K562 (cell line): ENCODE results near the gene SYNE1. TPM values are rescaled to one million over a fixed set of nuclear protein-coding genes. Genes with fewer than 3 reads are reported as not detected.
A peak's percentile ranks its signal among the peaks of the same experiment; 100 is the strongest.

Experiments
- ATAC-seq: fragments of 200-7000 bp; cut with Tn5 transposase; 3 replicates; pipeline ENCODE4 v1.9.1; 2020; ENCODE audit warnings: moderate library complexity
- BruUV-seq: library from RNA; stranded (reverse); fragments of 400-500 nt; replicated peaks from 2 replicates; lab custom pipeline; 2021; lab: Mats Ljungman, UMichigan
- CTCF ChIA-PET: fragments of 300-600 bp; formaldehyde crosslinking; extraction: SDS; loops from one replicate; lab custom pipeline; 2021; ENCODE audit warnings: low intra/inter-chr PET ratio; lab: Yijun Ruan, JAX
- POLR2A ChIA-PET: fragments of 300-600, 350-650 bp; sonication (Branson Sonifier 250); formaldehyde crosslinking; extraction: SDS; loops from one replicate; lab custom pipeline; 2021; ENCODE audit warnings: antibody characterized with exemption, inconsistent platforms; lab: Yijun Ruan, JAX
- DNase-seq, 4 experiments: peaks; one replicate each; pipeline versions ENCODE4 v3.0.0 to v3.0.0-alpha.2; 2011 to 2018; ENCODE audit warnings: low spot score in 3 of 4, mixed read lengths in 3 of 4; ENCODE audit errors: extremely low read depth in 1 of 4
- FAIRE-seq: peaks from 2 replicates; lab custom pipeline; 2011; peaks lifted over from hg19 to GRCh38; lab: Jason Lieb, UNC
- H2AFZ ChIP-seq: 2 replicates; pipeline ENCODE4 v1.6.0; 2011; ENCODE audit warnings: low read depth, low read length, control low read depth, inconsistent platforms
- H3K27ac ChIP-seq: fragments of 200-600 bp; 3 replicates; pipeline ENCODE4 v1.8.0; 2011; ENCODE audit warnings: low read depth, mild to moderate bottlenecking, control low read depth, inconsistent platforms, low read length, moderate library complexity, mixed read lengths; ENCODE audit errors: extremely low read depth
- H3K27me3 ChIP-seq, 2 experiments: fragments of 300-600 bp in 1 of 2; 2 replicates in 1 of 2; 3 replicates in 1 of 2; pipeline versions ENCODE4 v1.6.0 to v1.8.0; 2011; ENCODE audit warnings: inconsistent platforms in 2 of 2, low read length in 2 of 2, mild to moderate bottlenecking in 1 of 2, mixed read lengths in 1 of 2, moderate library complexity in 1 of 2; ENCODE audit not compliant: control insufficient read depth in 2 of 2, insufficient read depth in 2 of 2
- H3K36me3 ChIP-seq: fragments of 300-600 bp; 3 replicates; pipeline ENCODE4 v1.8.0; 2011; ENCODE audit warnings: mild to moderate bottlenecking, low read length, inconsistent platforms; ENCODE audit not compliant: control insufficient read depth, insufficient read depth
- H3K4me1 ChIP-seq, 2 experiments: fragments of 200-600 bp in 1 of 2; replicated peaks in 1 of 2; 2 replicates in 1 of 2; 3 replicates in 1 of 2; pipeline versions ENCODE4 v1.5.1 to v1.8.0; 2011; ENCODE audit warnings: inconsistent platforms in 2 of 2, low read length in 2 of 2, mild to moderate bottlenecking in 1 of 2, mixed read lengths in 1 of 2, moderate library complexity in 1 of 2; ENCODE audit not compliant: control insufficient read depth in 2 of 2, insufficient read depth in 2 of 2
- H3K4me2 ChIP-seq: 2 replicates; pipeline ENCODE4 v1.6.1; 2011; ENCODE audit warnings: low read length, control low read depth, inconsistent platforms, mixed read lengths; ENCODE audit not compliant: insufficient read depth
- H3K4me3 ChIP-seq: fragments of 200-600 bp; sonication (generic), shearing (Covaris generic); 2 replicates; pipeline ENCODE4 v1.5.1; 2016; ENCODE audit warnings: control low read depth, inconsistent platforms
- H3K79me2 ChIP-seq: fragments of 200-600 bp; 3 replicates; pipeline ENCODE4 v1.8.0; 2011; ENCODE audit warnings: low read length, inconsistent platforms; ENCODE audit not compliant: control insufficient read depth, insufficient read depth
- H3K9ac ChIP-seq, 2 experiments: 2 replicates each; pipeline versions ENCODE4 v1.6.0 to v1.6.1; 2011; ENCODE audit warnings: low read depth in 2 of 2, low read length in 2 of 2, control low read depth in 1 of 2, inconsistent platforms in 1 of 2, mild to moderate bottlenecking in 1 of 2, mixed read lengths in 1 of 2; ENCODE audit not compliant: insufficient read depth in 1 of 2
- H3K9me1 ChIP-seq: one replicate; pipeline ENCODE4 v1.6.0; 2011; ENCODE audit warnings: inconsistent platforms, mild to moderate bottlenecking, low read length, moderate library complexity; ENCODE audit not compliant: control insufficient read depth, insufficient read depth
- H3K9me3 ChIP-seq: replicated peaks from 2 replicates; pipeline ENCODE4 v1.5.1; 2011; ENCODE audit warnings: low read depth, low read length, inconsistent platforms; ENCODE audit not compliant: control insufficient read depth, insufficient read depth
- H4K20me1 ChIP-seq: replicated peaks from 2 replicates; pipeline ENCODE4 v1.6.1; 2011; ENCODE audit warnings: low read length, inconsistent platforms, mixed read lengths; ENCODE audit not compliant: control insufficient read depth, insufficient read depth
- CBFA2T3 ChIP-seq: fragments of 450-650 bp; IDR thresholded peaks from 2 replicates; pipeline ENCODE4 v1.6.1; 2017
- CC2D1A ChIP-seq: fragments of 450-650 bp; IDR thresholded peaks from 2 replicates; pipeline ENCODE4 v1.6.1; 2017; ENCODE audit warnings: mild to moderate bottlenecking
- ETV5 ChIP-seq: sonication (generic); formaldehyde crosslinking; IDR thresholded peaks from 2 replicates; pipeline ENCODE4 v1.4.0; 2020; ENCODE audit warnings: low read depth, mild to moderate bottlenecking, missing genetic modification reagents
- RCOR1 ChIP-seq, 2 experiments: IDR thresholded peaks; 2 replicates each; pipeline ENCODE4 v1.6.1; 2012; ENCODE audit warnings: low read depth in 2 of 2, low read length in 2 of 2, borderline replicate concordance in 1 of 2, improper control_type of control experiment in 1 of 2
- THRAP3 ChIP-seq: fragments of 450-650 bp; IDR thresholded peaks from 2 replicates; pipeline ENCODE4 v1.6.1; 2016; ENCODE audit warnings: mild to moderate bottlenecking, inconsistent platforms, borderline replicate concordance
- USF2 ChIP-seq: sonication (generic); formaldehyde crosslinking; IDR thresholded peaks from 2 replicates; pipeline ENCODE4 v1.5.0; 2020; ENCODE audit warnings: missing genetic modification reagents
- VEZF1 ChIP-seq: fragments of 200-800 bp; sonication (Bioruptor generic); IDR thresholded peaks from 2 replicates; pipeline ENCODE4 v1.6.1; 2017; ENCODE audit warnings: missing genetic modification characterization, missing compliant biosample characterization
- ZFP30 ChIP-seq: fragments of 250-450 bp; sonication (Bioruptor Pico); IDR thresholded peaks from 2 replicates; pipeline ENCODE4 v1.8.0; 2022; ENCODE audit warnings: moderate library complexity, mild to moderate bottlenecking, inconsistent platforms, borderline replicate concordance
- ZNF263 ChIP-seq: sonication (generic); formaldehyde crosslinking; IDR thresholded peaks from 2 replicates; pipeline ENCODE4 v1.8.0; 2022; ENCODE audit warnings: mild to moderate bottlenecking, missing genetic modification reagents, borderline replicate concordance
- WGBS: fragments of 100-300 bp; shearing (Covaris generic); methylation state at CpG from one replicate; pipeline ENCODE4 v1.1.6; 2016; ENCODE audit warnings: low coverage, mixed read lengths; ENCODE audit not compliant: insufficient coverage; ENCODE audit errors: missing lambda C conversion rate; 5-methylcytosine and 5-hydroxymethylcytosine counted together
- in situ Hi-C: fragments of 300-500 bp; cut with MboI; formaldehyde crosslinking; loops from 4 replicates; pipeline ENCODE4 v1.15.0; 2018; ENCODE audit warnings: inconsistent platforms, mixed read lengths
- intact Hi-C: fragments of 100-400 bp; cut with micrococcal nuclease; formaldehyde crosslinking; loops from 2 replicates; pipeline ENCODE4 v1.14.2; 2022
- polyA plus RNA-seq, 8 experiments: library from polyadenylated mRNA; depleted of rRNA in 4 of 8; stranded (reverse) in 5 of 8; unstranded in 3 of 8; fragments of >200 nt; fragmentation: Nextera tagmentation in 2 of 8; fragmentation: Illumina TruSeq in 1 of 8; extraction: Ambion mirVana in 2 of 8; extraction: Trizol in 1 of 8; gene quantifications; 2 replicates each; pipeline versions ENCODE4 v1.2.1 to v1.2.3, GENCODE V29; 2011 to 2014; ENCODE audit warnings: inconsistent platforms in 1 of 8, missing spikeins in 1 of 8
- total RNA-seq, 7 experiments: library from RNA; depleted of rRNA in 6 of 7; stranded (reverse); fragments of >200 nt in 6 of 7; fragmentation: Illumina TruSeq in 2 of 7; extraction: Trizol in 2 of 7; gene quantifications; 2 replicates each; pipeline versions ENCODE4 v1.2.1 to v1.2.3, GENCODE V29; 2011 to 2021; ENCODE audit warnings: low replicate concordance in 1 of 7

Gene SYNE1
- total and polyA plus RNA-seq, 9 of the 15 experiments (the other 6 are each of a cell fraction or from before 2014, with no cell fraction given), result under 0.01 to 0.42 (median 0.08) TPM; not detected in 1

DNA sequence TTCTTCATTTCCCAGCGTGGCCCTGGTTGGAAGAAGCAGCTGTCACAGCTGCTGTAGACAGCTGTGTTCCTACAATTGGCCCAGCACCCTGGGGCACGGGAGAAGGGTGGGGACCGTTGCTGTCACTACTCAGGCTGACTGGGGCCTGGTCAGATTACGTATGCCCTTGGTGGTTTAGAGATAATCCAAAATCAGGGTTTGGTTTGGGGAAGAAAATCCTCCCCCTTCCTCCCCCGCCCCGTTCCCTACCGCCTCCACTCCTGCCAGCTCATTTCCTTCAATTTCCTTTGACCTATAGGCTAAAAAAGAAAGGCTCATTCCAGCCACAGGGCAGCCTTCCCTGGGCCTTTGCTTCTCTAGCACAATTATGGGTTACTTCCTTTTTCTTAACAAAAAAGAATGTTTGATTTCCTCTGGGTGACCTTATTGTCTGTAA is 537.0 kb downstream of the SYNE1 start (continued):
- TF ChIP-seq ETV5, result no peak
- no peak for TF ChIP-seq ZNF263
- TF ChIP-seq RCOR1 (IDR thresholded peaks at IDR 0.05; ENCODE audit: borderline replicate concordance in 1 of 2, low read depth in 2 of 2, low read length in 2 of 2), result peak in 1 of 2 experiments; percentile 55; a peak in 1 of 4 replicates
- no peak for TF ChIP-seq THRAP3
- peak; percentile 54 for TF ChIP-seq VEZF1 (CRISPR knock-in tag)
- TF ChIP-seq CC2D1A, result no peak
- TF ChIP-seq CBFA2T3, result peak; percentile 13; the same call in 1 of the 2 replicates
- no peak for TF ChIP-seq USF2
- TF ChIP-seq, all 486 proteins: peak for 5

- Histone ChIP-seq H4K20me1 (no peaks in the 10 kb centered on the region), H3K27ac (no peak overlapping the region), H3K36me3 (no peaks in the 10 kb centered on the region), H3K27me3 (0 out of 5 replicates have a peak, but pooled peaks cover 0 to 5% of the 10 kb centered on the region in 2 experiments), H3K4me1 (peaks cover 0 to 2% of the 10 kb centered on the region in 2 experiments; a peak in 1 of 5 replicates), H3K4me2 (no peak overlapping the region), H3K9ac (no peak overlapping the region), H2AFZ (no peak overlapping the region), H3K4me3 (no peak overlapping the region), H3K79me2 (no peaks in the 10 kb centered on the region), H3K9me1 (no peaks in the 10 kb centered on the region), H3K9me3 (no peaks in the 10 kb centered on the region)
- FAIRE-seq (no peak), DNase-seq (no peak), ATAC-seq (no peak)
- no TSS peak for BruUV-seq
- intact Hi-C loops, result no loop called here
- 0% methylated on average over 4 of the region's 4 CpGs for WGBS
- in situ Hi-C loops, result no loop called here
- POLR2A ChIA-PET, result no interaction called here
- CTCF ChIA-PET, result no interaction called here
- TF ChIP-seq ZFP30 (CRISPR knock-in tag), result no peak
Measured at GRCh38 chr6:152099446-152100182, 537.5 kb downstream of the SYNE1 start.
